Measurements from ENCODE around the gene TXN. TPM values are rescaled to one million over a fixed set of nuclear protein-coding genes. Genes with fewer than 3 reads are reported as not detected.

Gene TXN
- 156 TPM for total RNA-seq (ENCODE audit: unreplicated experiment)
- long read RNA-seq, transcript TXN-202 (5 exons, 869 nt), result major isoform, 167 of 171 reads
- long read RNA-seq, partial matches to known transcripts, result 2 of 171 reads
- long read RNA-seq, other reads (novel, unspliced or antisense), result 2 of 171 reads

GRCh38 chr9:110256380-110257096 lies at the start of gene TXN:
TSS of gene TXN (minus strand) at chr9:110256507. CDS start at chr9:110256435, 72 bp downstream.
- peak; percentile 80 for DNase-seq (ENCODE audit: low spot score)
- H3K36me3 Mint-ChIP-seq (ENCODE audit: low read depth, unreplicated experiment), result peaks cover 10% of the 10 kb centered on the region
- H3K27me3 Mint-ChIP-seq (ENCODE audit: unreplicated experiment), result peaks cover 6% of the 10 kb centered on the region
- H3K9me3 Mint-ChIP-seq (ENCODE audit: unreplicated experiment), result peaks cover 3% of the 10 kb centered on the region
- peak within 1 kb of the TSS; percentile 95 for H3K27ac Mint-ChIP-seq (ENCODE audit: unreplicated experiment)
- H3K4me1 Mint-ChIP-seq (ENCODE audit: unreplicated experiment), result peaks cover 15% of the 10 kb centered on the region
- H3K4me3 Mint-ChIP-seq (ENCODE audit: unreplicated experiment), result peak within 1 kb of the TSS; percentile 99
- TF ChIP-seq, protein P1, sequence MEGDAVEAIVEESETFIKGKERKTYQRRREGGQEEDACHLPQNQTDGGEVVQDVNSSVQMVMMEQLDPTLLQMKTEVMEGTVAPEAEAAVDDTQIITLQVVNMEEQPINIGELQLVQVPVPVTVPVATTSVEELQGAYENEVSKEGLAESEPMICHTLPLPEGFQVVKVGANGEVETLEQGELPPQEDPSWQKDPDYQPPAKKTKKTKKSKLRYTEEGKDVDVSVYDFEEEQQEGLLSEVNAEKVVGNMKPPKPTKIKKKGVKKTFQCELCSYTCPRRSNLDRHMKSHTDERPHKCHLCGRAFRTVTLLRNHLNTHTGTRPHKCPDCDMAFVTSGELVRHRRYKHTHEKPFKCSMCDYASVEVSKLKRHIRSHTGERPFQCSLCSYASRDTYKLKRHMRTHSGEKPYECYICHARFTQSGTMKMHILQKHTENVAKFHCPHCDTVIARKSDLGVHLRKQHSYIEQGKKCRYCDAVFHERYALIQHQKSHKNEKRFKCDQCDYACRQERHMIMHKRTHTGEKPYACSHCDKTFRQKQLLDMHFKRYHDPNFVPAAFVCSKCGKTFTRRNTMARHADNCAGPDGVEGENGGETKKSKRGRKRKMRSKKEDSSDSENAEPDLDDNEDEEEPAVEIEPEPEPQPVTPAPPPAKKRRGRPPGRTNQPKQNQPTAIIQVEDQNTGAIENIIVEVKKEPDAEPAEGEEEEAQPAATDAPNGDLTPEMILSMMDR (IDR thresholded peaks at IDR 0.05; ENCODE audit: unreplicated experiment), result no peak

- no peaks in the 10 kb centered on the region for H3K36me3 Mint-ChIP-seq (ENCODE audit: low read depth, unreplicated experiment)
- H3K9me3 Mint-ChIP-seq (ENCODE audit: unreplicated experiment), result no peaks in the 10 kb centered on the region
- peaks cover 1% of the 10 kb centered on the region for H3K27me3 Mint-ChIP-seq (ENCODE audit: unreplicated experiment)
- no peaks in the 10 kb centered on the region for H3K4me1 Mint-ChIP-seq (ENCODE audit: unreplicated experiment)
- TF ChIP-seq, protein P1 (IDR thresholded peaks at IDR 0.05; ENCODE audit: unreplicated experiment), result no peak
- no peak for DNase-seq (ENCODE audit: low spot score)
- no peak overlapping the region for H3K27ac Mint-ChIP-seq (ENCODE audit: unreplicated experiment)
- no peak overlapping the region for H3K4me3 Mint-ChIP-seq (ENCODE audit: unreplicated experiment)
These were observed 46.8 kb upstream of the TXN start for GRCh38 chr9:110303133-110303532.

DNA sequence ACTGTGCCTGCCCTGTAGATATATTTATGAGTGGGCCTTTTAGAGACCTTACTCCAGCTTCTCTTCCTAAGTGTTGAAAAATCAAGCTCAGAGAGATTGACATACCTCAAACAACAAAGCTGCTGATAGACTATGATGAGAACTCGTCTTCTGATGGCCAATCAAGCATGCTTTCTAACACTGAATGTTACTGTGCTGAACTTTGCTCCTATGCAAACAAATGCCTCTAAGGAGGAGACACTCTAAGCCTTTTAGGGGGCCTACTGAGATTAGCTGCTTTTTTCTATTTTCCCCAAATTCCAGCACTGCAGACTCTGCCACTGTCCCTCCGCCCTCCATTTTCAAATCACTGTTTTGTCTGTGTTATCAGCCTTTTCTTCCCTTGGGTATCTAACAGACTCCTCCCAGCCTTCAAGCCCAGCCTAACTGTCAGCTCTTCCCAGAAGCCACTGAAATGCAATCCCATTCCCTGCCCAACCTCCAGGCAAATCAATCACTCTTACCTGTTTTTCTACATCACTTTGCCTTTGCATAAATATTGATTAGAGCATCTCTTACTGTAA lies 41.8 kb upstream of the TXN start:
- Mint-ChIP-seq H3K36me3 (ENCODE audit: low read depth, unreplicated experiment) (no peaks in the 10 kb centered on the region), H3K27me3 (ENCODE audit: unreplicated experiment) (no peaks in the 10 kb centered on the region), H3K4me1 (ENCODE audit: unreplicated experiment) (no peaks in the 10 kb centered on the region), H3K27ac (ENCODE audit: unreplicated experiment) (no peak overlapping the region), H3K4me3 (ENCODE audit: unreplicated experiment) (no peak overlapping the region), H3K9me3 (ENCODE audit: unreplicated experiment) (no peaks in the 10 kb centered on the region)
- DNase-seq (ENCODE audit: low spot score), result no peak
- TF ChIP-seq, protein P1 (IDR thresholded peaks at IDR 0.05; ENCODE audit: unreplicated experiment), result no peak

- Mint-ChIP-seq H3K27me3 (ENCODE audit: unreplicated experiment) (no peaks in the 10 kb centered on the region), H3K4me3 (ENCODE audit: unreplicated experiment) (no peak overlapping the region), H3K9me3 (ENCODE audit: unreplicated experiment) (no peaks in the 10 kb centered on the region), H3K4me1 (ENCODE audit: unreplicated experiment) (no peaks in the 10 kb centered on the region), H3K36me3 (ENCODE audit: low read depth, unreplicated experiment) (no peaks in the 10 kb centered on the region), H3K27ac (ENCODE audit: unreplicated experiment) (no peak overlapping the region)
- TF ChIP-seq, protein P1 (IDR thresholded peaks at IDR 0.05; ENCODE audit: unreplicated experiment), result no peak
- DNase-seq (ENCODE audit: low spot score), result no peak
These were observed 36.9 kb upstream of the TXN start for GRCh38 chr9:110293248-110293647.
